ENCODE data around the gene IGSF22.
"Not testable (repeated sequence)": the region's sequence is repeated elsewhere in the genome, so short reads cannot be mapped to it uniquely, and the experiment has no call there.

IGSF22 gene

GRCh38 chr11:18700375-18700774 lies 25.6 kb downstream of the IGSF22 start:
- H3K9me3 ChIP-seq (ENCODE audit: control insufficient read depth, low read length), result no peaks in the 10 kb centered on the region
- DNase-seq (ENCODE audit: low read depth), result no peak

GRCh38 chr11:18699848-18700261 lies 26.1 kb downstream of the IGSF22 start:
- Histone ChIP-seq H3K4me1 (ENCODE audit: control insufficient read depth, insufficient read depth, low read length) (peaks cover 16% of the 10 kb centered on the region), H3K36me3 (ENCODE audit: control insufficient read depth, insufficient read depth, low read length, severe bottlenecking) (no peaks in the 10 kb centered on the region), H3K4me3 (ENCODE audit: low read length) (no peak overlapping the region), H3K9me3 (ENCODE audit: control insufficient read depth, low read length) (no peaks in the 10 kb centered on the region), H3K27me3 (replicated peaks; ENCODE audit: control insufficient read depth, insufficient read depth, low read length) (peaks cover 6% of the 10 kb centered on the region), H3K9ac (ENCODE audit: low read length) (no peak overlapping the region)
- no peak for DNase-seq (ENCODE audit: low read depth)

More at GRCh38 chr11:18700375-18700774, 25.6 kb downstream of the IGSF22 start:
- Histone ChIP-seq H3K4me1 (ENCODE audit: control insufficient read depth, insufficient read depth, low read length) (peaks cover 17% of the 10 kb centered on the region), H3K4me3 (ENCODE audit: low read length) (no peak overlapping the region), H3K36me3 (ENCODE audit: control insufficient read depth, insufficient read depth, low read length, severe bottlenecking) (no peaks in the 10 kb centered on the region), H3K27me3 (replicated peaks; ENCODE audit: control insufficient read depth, insufficient read depth, low read length) (peaks cover 8% of the 10 kb centered on the region), H3K9ac (ENCODE audit: low read length) (no peak overlapping the region)

DNA sequence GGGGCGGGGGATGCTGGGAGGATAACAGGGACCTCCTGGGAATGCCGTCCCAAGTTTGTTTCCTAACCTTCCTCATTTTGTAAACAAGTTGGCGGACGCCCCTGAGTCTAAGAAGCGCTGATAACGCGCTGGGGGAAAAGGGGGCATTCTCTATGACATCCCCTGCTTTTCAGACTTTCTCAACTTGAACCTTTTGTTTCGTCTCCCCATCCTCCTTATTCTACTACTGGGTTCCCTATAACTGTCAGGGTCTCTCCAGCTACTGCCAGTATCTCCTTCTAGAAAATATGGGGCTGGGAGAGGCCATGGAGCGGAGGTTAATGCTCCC lies 26.8 kb downstream of the IGSF22 start:
- H3K4me1 ChIP-seq (ENCODE audit: control insufficient read depth, insufficient read depth, low read length), result peaks cover 16% of the 10 kb centered on the region
- peaks cover 6% of the 10 kb centered on the region for H3K27me3 ChIP-seq (replicated peaks; ENCODE audit: control insufficient read depth, insufficient read depth, low read length)
- no peaks in the 10 kb centered on the region for H3K36me3 ChIP-seq (ENCODE audit: control insufficient read depth, insufficient read depth, low read length, severe bottlenecking)
- no peak for DNase-seq (ENCODE audit: low read depth)
- no peaks in the 10 kb centered on the region for H3K9me3 ChIP-seq (ENCODE audit: control insufficient read depth, low read length)
- peak overlapping the region; percentile 75 for H3K9ac ChIP-seq (ENCODE audit: low read length)
- peak overlapping the region; percentile 81 for H3K4me3 ChIP-seq (ENCODE audit: low read length)

GRCh38 chr11:18698341-18699268 lies 27.4 kb downstream of the IGSF22 start, which contains the start of gene TMEM86A:
TMEM86A (plus strand) TSS chr11:18698779; CDS start chr11:18698887, 108 bp downstream.
- Histone ChIP-seq H3K9ac (ENCODE audit: low read length) (peak within 1 kb of the TSS; percentile 75), H3K9me3 (ENCODE audit: control insufficient read depth, low read length) (no peaks in the 10 kb centered on the region), H3K27me3 (replicated peaks; ENCODE audit: control insufficient read depth, insufficient read depth, low read length) (peaks cover 6% of the 10 kb centered on the region), H3K4me3 (ENCODE audit: low read length) (peak within 1 kb of the TSS; percentile 81), H3K4me1 (ENCODE audit: control insufficient read depth, insufficient read depth, low read length) (peaks cover 16% of the 10 kb centered on the region), H3K36me3 (ENCODE audit: control insufficient read depth, insufficient read depth, low read length, severe bottlenecking) (no peaks in the 10 kb centered on the region)
- peak; percentile 95 for DNase-seq (ENCODE audit: low read depth)

DNA sequence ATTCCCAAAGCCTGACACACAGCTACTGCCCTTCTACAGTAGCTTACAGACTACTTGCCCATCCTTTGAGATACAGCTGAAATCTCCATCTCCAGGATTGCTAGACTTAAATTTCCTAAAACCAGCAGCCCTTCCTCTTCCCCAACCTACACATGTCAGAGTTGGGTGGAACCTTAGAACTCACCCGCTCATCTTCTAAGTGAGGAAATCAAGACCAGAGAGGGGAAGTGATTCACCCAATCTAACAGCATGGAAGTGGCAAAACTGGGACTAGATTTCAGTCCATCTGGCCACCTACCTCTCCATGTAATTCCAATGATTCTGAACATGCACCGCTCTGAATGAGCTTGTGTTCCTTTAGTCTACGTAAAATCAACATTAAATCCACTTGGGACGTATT lies 28.4 kb downstream of the IGSF22 start:
- H3K27me3 ChIP-seq (replicated peaks; ENCODE audit: control insufficient read depth, insufficient read depth, low read length), result peaks cover 6% of the 10 kb centered on the region
- no peak overlapping the region for H3K4me3 ChIP-seq (ENCODE audit: low read length)

DNA sequence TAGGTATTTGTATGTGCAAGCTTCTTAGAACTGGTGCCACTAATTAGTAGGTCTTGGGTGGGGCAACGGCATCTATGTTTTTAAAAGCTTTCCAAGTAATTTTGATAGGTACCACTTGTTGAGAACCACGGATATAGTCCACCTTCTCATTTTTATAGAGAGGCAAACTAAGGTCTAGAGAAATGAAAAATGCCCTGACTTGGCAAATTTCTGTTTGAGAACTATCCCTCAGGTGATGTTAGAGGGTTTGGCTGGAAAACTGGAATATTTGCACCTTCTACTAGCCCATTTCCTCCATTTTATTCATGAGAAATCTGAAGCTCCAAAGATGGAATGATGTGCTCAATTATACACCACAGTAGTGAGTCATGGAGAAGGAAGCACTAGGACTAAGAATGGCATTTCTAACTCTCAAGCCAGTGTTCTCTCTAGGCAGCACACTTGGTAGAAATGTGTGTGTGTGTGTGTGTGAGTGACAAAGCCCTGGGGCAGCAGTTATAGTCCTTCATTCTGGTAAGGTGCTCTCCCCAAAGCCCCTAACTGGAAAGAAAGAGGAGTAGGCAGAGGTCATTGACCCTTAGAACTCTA lies 29.3 kb downstream of the IGSF22 start:
- H3K9ac ChIP-seq (ENCODE audit: low read length), result no peak overlapping the region
- no peak overlapping the region for H3K4me3 ChIP-seq (ENCODE audit: low read length)
- no peaks in the 10 kb centered on the region for H3K9me3 ChIP-seq (ENCODE audit: control insufficient read depth, low read length)
- H3K4me1 ChIP-seq (ENCODE audit: control insufficient read depth, insufficient read depth, low read length), result peaks cover 23% of the 10 kb centered on the region
- H3K36me3 ChIP-seq (ENCODE audit: control insufficient read depth, insufficient read depth, low read length, severe bottlenecking), result no peaks in the 10 kb centered on the region
- peak; percentile 39 for DNase-seq (ENCODE audit: low read depth)
- H3K27me3 ChIP-seq (replicated peaks; ENCODE audit: control insufficient read depth, insufficient read depth, low read length), result peaks cover 6% of the 10 kb centered on the region

More for the DNA sequence above, 28.4 kb downstream of the IGSF22 start:
- Histone ChIP-seq H3K36me3 (ENCODE audit: control insufficient read depth, insufficient read depth, low read length, severe bottlenecking) (no peaks in the 10 kb centered on the region), H3K9me3 (ENCODE audit: control insufficient read depth, low read length) (no peaks in the 10 kb centered on the region), H3K9ac (ENCODE audit: low read length) (no peak overlapping the region), H3K4me1 (ENCODE audit: control insufficient read depth, insufficient read depth, low read length) (peaks cover 23% of the 10 kb centered on the region)
- DNase-seq (ENCODE audit: low read depth), result no peak

- Histone ChIP-seq H3K9ac (ENCODE audit: low read length) (no peak overlapping the region), H3K4me3 (ENCODE audit: low read length) (no peak overlapping the region), H3K27me3 (replicated peaks; ENCODE audit: control insufficient read depth, insufficient read depth, low read length) (no peaks in the 10 kb centered on the region), H3K9me3 (ENCODE audit: control insufficient read depth, low read length) (no peaks in the 10 kb centered on the region), H3K4me1 (ENCODE audit: control insufficient read depth, insufficient read depth, low read length) (peaks cover 16% of the 10 kb centered on the region), H3K36me3 (ENCODE audit: control insufficient read depth, insufficient read depth, low read length, severe bottlenecking) (no peaks in the 10 kb centered on the region)
- no peak for DNase-seq (ENCODE audit: low read depth)
Measured at GRCh38 chr11:18692941-18693760, 32.8 kb downstream of the IGSF22 start.

- H3K4me1 ChIP-seq (ENCODE audit: control insufficient read depth, insufficient read depth, low read length); H3K36me3 ChIP-seq (ENCODE audit: control insufficient read depth, insufficient read depth, low read length, severe bottlenecking); H3K9ac ChIP-seq (ENCODE audit: low read length); H3K27me3 ChIP-seq (replicated peaks; ENCODE audit: control insufficient read depth, insufficient read depth, low read length); H3K4me3 ChIP-seq (ENCODE audit: low read length); DNase-seq (ENCODE audit: low read depth); H3K9me3 ChIP-seq (ENCODE audit: control insufficient read depth, low read length): not testable (repeated sequence)
Measured at GRCh38 chr11:18691467-18692140, 34.4 kb downstream of the IGSF22 start.

DNA sequence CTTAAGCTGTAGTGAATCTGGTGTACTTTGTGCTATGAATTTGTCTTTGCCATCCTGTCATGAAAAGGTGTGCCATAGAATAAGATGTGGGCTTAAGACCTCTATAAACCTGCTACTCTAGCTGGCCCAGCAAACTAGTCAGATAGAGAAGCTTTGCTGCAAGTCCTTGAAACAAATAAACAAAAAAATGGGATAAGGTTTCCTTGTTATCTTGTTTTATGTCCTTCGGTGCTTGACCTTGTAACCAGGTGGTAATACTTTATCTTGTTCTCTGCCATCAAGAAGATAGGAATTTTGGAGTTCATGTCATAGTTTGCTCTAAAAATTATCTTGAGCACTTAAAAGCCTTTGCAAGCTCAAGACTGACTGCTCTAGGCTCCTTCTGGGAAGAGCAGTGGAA lies 41.7 kb downstream of the IGSF22 start:
- H3K27me3 ChIP-seq (replicated peaks; ENCODE audit: control insufficient read depth, insufficient read depth, low read length), result no peaks in the 10 kb centered on the region
- no peak overlapping the region for H3K4me3 ChIP-seq (ENCODE audit: low read length)
- DNase-seq (ENCODE audit: low read depth), result no peak
- no peaks in the 10 kb centered on the region for H3K4me1 ChIP-seq (ENCODE audit: control insufficient read depth, insufficient read depth, low read length)
- no peaks in the 10 kb centered on the region for H3K36me3 ChIP-seq (ENCODE audit: control insufficient read depth, insufficient read depth, low read length, severe bottlenecking)
- H3K9ac ChIP-seq (ENCODE audit: low read length), result no peak overlapping the region
- no peaks in the 10 kb centered on the region for H3K9me3 ChIP-seq (ENCODE audit: control insufficient read depth, low read length)

DNA sequence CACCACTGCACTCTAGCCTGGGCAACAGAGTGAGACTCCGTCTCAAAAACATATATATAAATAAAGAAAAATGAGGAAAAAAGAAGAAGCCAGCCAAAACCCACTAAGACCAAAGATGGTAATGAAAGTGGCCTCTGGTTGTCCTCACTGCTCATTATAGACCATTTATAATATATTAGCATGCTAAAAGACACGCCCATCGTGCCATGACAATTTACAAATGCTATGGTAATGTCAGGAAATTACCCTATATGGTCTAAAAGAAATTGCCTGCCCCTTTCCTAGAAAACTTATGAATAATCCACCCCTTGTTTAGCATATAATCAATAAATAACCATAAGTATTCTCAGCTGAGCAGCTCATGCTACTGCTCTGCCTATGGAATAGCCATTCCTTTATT lies 43.5 kb downstream of the IGSF22 start:
- H3K9me3 ChIP-seq (ENCODE audit: control insufficient read depth, low read length), result no peaks in the 10 kb centered on the region
- DNase-seq (ENCODE audit: low read depth), result no peak
- H3K4me1 ChIP-seq (ENCODE audit: control insufficient read depth, insufficient read depth, low read length), result no peaks in the 10 kb centered on the region
- H3K27me3 ChIP-seq (replicated peaks; ENCODE audit: control insufficient read depth, insufficient read depth, low read length), result no peaks in the 10 kb centered on the region
- H3K36me3 ChIP-seq (ENCODE audit: control insufficient read depth, insufficient read depth, low read length, severe bottlenecking), result no peaks in the 10 kb centered on the region
- H3K9ac ChIP-seq (ENCODE audit: low read length), result no peak overlapping the region
- no peak overlapping the region for H3K4me3 ChIP-seq (ENCODE audit: low read length)
